Midbrain (tissue), 1 donor: Measurements from ENCODE around the gene CMIP.

Experiments
- DNase-seq: peaks from one replicate; lab custom pipeline; 2025; lab: John Stamatoyannopoulos, UW

CMIP gene

GRCh38 chr16:81607805-81608522, 163.4 kb downstream of the CMIP start:
- no peak for DNase-seq

- DNase-seq = peak; percentile 38
These were observed 164.1 kb downstream of the CMIP start for GRCh38 chr16:81608523-81609209.

GRCh38 chr16:81609323-81609892, 164.8 kb downstream of the CMIP start:
- DNase-seq = no peak

GRCh38 chr16:81610144-81610842, 165.7 kb downstream of the CMIP start:
- DNase-seq = peak; percentile 50

GRCh38 chr16:81610936-81611335, 166.3 kb downstream of the CMIP start:
- no peak for DNase-seq

- peak; percentile 10 for DNase-seq
These were observed 167.1 kb downstream of the CMIP start for GRCh38 chr16:81611721-81612120.

- DNase-seq = peak; percentile 68
These were observed 167.9 kb downstream of the CMIP start for GRCh38 chr16:81612351-81613163.

- DNase-seq = no peak
These were observed 169.6 kb downstream of the CMIP start for GRCh38 chr16:81614171-81614570.

GRCh38 chr16:81614654-81615359, 170.2 kb downstream of the CMIP start:
- no peak for DNase-seq

GRCh38 chr16:81615411-81615810, 170.8 kb downstream of the CMIP start:
- DNase-seq = no peak

GRCh38 chr16:81615833-81616232, 171.2 kb downstream of the CMIP start:
- DNase-seq = no peak

- DNase-seq = peak; percentile 31
These were observed 171.9 kb downstream of the CMIP start for GRCh38 chr16:81616321-81617020.

- no peak for DNase-seq
These were observed 172.4 kb downstream of the CMIP start for GRCh38 chr16:81617021-81617346.

- DNase-seq = no peak
These were observed 173.6 kb downstream of the CMIP start for GRCh38 chr16:81618187-81618586.

GRCh38 chr16:81618661-81619060, 174.1 kb downstream of the CMIP start:
- peak; percentile 54 for DNase-seq

- no peak for DNase-seq
These were observed 175.4 kb downstream of the CMIP start for GRCh38 chr16:81620029-81620428.

- DNase-seq = no peak
These were observed 176.2 kb downstream of the CMIP start for GRCh38 chr16:81620796-81621195.

- DNase-seq = no peak
These were observed 176.9 kb downstream of the CMIP start for GRCh38 chr16:81621496-81621895.

- DNase-seq = peak; percentile 56
These were observed 178.9 kb downstream of the CMIP start for GRCh38 chr16:81623365-81624102.

GRCh38 chr16:81624403-81624759, 179.8 kb downstream of the CMIP start:
- DNase-seq = no peak
